ENCODE data around the gene TRRAP. TPM values are rescaled to one million over a fixed set of nuclear protein-coding genes. Genes with fewer than 3 reads are reported as not detected.
A peak's percentile ranks its signal among the peaks of the same experiment; 100 is the strongest.
"Not testable (repeated sequence)": the region's sequence is repeated elsewhere in the genome, so short reads cannot be mapped to it uniquely, and the experiment has no call there.

Gene TRRAP
- total RNA-seq, 1 experiment from 2014 or later: 26.1 TPM

DNA sequence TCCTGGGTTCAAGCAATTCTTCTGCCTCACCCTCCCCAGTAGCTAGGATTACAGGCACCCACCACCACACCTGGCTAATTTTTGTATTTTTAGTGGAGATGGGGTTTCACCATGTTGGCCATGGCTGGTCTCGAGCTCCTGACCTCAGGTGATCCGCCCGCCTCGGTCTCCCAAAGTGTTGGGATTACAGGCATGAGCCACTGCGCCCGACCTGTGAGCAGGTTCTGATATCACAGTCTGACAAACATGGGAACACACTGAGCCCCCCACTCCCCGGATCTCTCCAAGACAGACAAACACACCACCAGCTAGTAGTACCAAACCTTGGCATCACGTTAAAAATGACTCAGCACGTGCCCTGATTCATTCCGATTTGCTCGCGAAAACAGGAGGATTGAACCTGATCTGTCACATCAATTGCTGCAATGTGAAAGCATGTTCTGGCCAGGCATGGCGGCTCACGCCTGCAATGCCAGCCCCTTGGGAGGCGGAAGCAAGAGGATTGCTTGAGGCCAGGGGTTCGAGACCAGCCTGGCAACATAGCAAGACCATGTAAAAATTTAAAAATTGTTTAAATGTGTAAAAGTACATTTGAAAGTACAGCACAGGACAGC, 159.1 kb downstream of the TRRAP start:
- DNase-seq: no peak
- H3K4me3 ChIP-seq (ENCODE audit: low read length): no peak overlapping the region
- peaks cover 33% of the 10 kb centered on the region for H3K4me1 ChIP-seq (ENCODE audit: low read length)
- no peak overlapping the region for H3K4me2 ChIP-seq (ENCODE audit: low read depth, low read length, poor library complexity, severe bottlenecking)
- H2AFZ ChIP-seq (ENCODE audit: low read length): no peak overlapping the region
- H3K27me3 ChIP-seq (ENCODE audit: low read length): no peaks in the 10 kb centered on the region
- no peaks in the 10 kb centered on the region for H3K9me3 ChIP-seq (ENCODE audit: low read length)
- no peaks in the 10 kb centered on the region for H3K9me2 ChIP-seq (replicated peaks; ENCODE audit: insufficient read depth, low read length)
- H3K9ac ChIP-seq (ENCODE audit: low read length): no peak overlapping the region
- H3K36me3 ChIP-seq (ENCODE audit: insufficient read depth, low read length): peaks cover 56% of the 10 kb centered on the region
- peak overlapping the region; percentile 88 for H3K27ac ChIP-seq (ENCODE audit: low read length)
- no peaks in the 10 kb centered on the region for H3K79me2 ChIP-seq (ENCODE audit: low read length)
- peaks cover 6% of the 10 kb centered on the region; the same call in 1 of the 2 replicates for H4K20me1 ChIP-seq (ENCODE audit: insufficient read depth, low read depth, low read length)

DNA sequence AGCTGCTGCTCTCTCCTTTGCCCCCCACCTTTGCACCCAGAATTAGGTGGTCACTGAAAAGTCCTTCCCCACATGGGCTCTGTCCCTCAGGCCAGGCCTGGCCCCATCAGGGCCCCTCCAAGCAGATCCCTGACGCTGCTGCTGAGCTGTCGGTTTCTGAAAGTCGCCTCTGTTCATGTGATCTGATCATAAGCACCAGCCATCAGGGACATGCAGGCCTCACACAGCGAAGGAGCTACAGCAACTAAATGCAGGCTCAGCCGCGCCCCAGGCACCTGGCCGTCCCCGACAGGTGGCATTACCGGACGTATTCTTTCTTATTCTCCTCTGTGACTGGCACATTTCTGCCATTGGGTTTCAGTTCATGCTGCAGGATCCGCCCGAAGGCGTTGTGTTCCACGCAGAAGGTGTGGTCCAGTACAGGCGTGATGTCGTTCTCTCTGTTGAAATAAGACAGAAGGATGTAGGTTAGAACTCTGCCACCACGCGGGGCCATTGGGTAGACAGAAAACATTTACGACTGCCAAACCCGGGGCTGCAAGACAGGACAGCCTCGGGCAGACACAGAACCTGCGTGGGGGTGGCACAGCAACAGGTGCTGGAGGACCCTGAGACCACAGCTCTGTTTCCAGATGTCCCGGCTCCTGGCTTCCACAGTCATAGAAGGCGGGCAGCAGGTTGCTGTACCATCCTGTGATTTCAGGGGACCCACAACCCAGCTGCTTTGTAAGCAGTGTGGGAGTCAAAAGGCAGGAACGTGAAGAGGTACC, 159.9 kb downstream of the TRRAP start:
- no peak for DNase-seq
- Histone ChIP-seq H3K27ac (ENCODE audit: low read length) (no peak overlapping the region), H3K4me1 (ENCODE audit: low read length) (peaks cover 42% of the 10 kb centered on the region), H2AFZ (ENCODE audit: low read length) (no peak overlapping the region), H3K27me3 (ENCODE audit: low read length) (no peaks in the 10 kb centered on the region), H3K9ac (ENCODE audit: low read length) (no peak overlapping the region), H4K20me1 (ENCODE audit: insufficient read depth, low read depth, low read length) (peaks cover 6% of the 10 kb centered on the region; the same call in 1 of the 2 replicates), H3K79me2 (ENCODE audit: low read length) (no peaks in the 10 kb centered on the region; the same call in 1 of the 2 replicates), H3K4me2 (ENCODE audit: low read depth, low read length, poor library complexity, severe bottlenecking) (no peak overlapping the region), H3K36me3 (ENCODE audit: insufficient read depth, low read length) (peaks cover 64% of the 10 kb centered on the region), H3K9me3 (ENCODE audit: low read length) (no peaks in the 10 kb centered on the region), H3K9me2 (replicated peaks; ENCODE audit: insufficient read depth, low read length) (no peaks in the 10 kb centered on the region), H3K4me3 (ENCODE audit: low read length) (no peak overlapping the region)

- Histone ChIP-seq H4K20me1 (ENCODE audit: insufficient read depth, low read depth, low read length) (peaks cover 6% of the 10 kb centered on the region; the same call in 1 of the 2 replicates), H3K9ac (ENCODE audit: low read length) (no peak overlapping the region), H3K79me2 (ENCODE audit: low read length) (peaks cover 6% of the 10 kb centered on the region; the same call in 1 of the 2 replicates), H3K27ac (ENCODE audit: low read length) (no peak overlapping the region), H3K4me3 (ENCODE audit: low read length) (no peak overlapping the region), H3K4me1 (ENCODE audit: low read length) (peaks cover 52% of the 10 kb centered on the region), H2AFZ (ENCODE audit: low read length) (no peak overlapping the region), H3K9me3 (ENCODE audit: low read length) (no peaks in the 10 kb centered on the region), H3K27me3 (ENCODE audit: low read length) (no peaks in the 10 kb centered on the region), H3K4me2 (ENCODE audit: low read depth, low read length, poor library complexity, severe bottlenecking) (no peak overlapping the region), H3K9me2 (replicated peaks; ENCODE audit: insufficient read depth, low read length) (no peaks in the 10 kb centered on the region), H3K36me3 (ENCODE audit: insufficient read depth, low read length) (peaks cover 63% of the 10 kb centered on the region)
- no peak for DNase-seq
Measured at GRCh38 chr7:99039384-99039891, 161.1 kb downstream of the TRRAP start.

GRCh38 chr7:99040104-99040958, 162.0 kb downstream of the TRRAP start:
- H3K27me3 ChIP-seq (ENCODE audit: low read length): no peaks in the 10 kb centered on the region
- H3K79me2 ChIP-seq (ENCODE audit: low read length): peaks cover 6% of the 10 kb centered on the region; the same call in 1 of the 2 replicates
- no peak overlapping the region for H3K4me3 ChIP-seq (ENCODE audit: low read length)
- DNase-seq: peak; percentile 83
- H3K9ac ChIP-seq (ENCODE audit: low read length): no peak overlapping the region
- peaks cover 6% of the 10 kb centered on the region; the same call in 1 of the 2 replicates for H4K20me1 ChIP-seq (ENCODE audit: insufficient read depth, low read depth, low read length)
- H3K9me3 ChIP-seq (ENCODE audit: low read length): no peaks in the 10 kb centered on the region
- H3K4me2 ChIP-seq (ENCODE audit: low read depth, low read length, poor library complexity, severe bottlenecking): no peak overlapping the region
- peaks cover 56% of the 10 kb centered on the region for H3K4me1 ChIP-seq (ENCODE audit: low read length)
- H3K9me2 ChIP-seq (replicated peaks; ENCODE audit: insufficient read depth, low read length): no peaks in the 10 kb centered on the region
- no peak overlapping the region for H2AFZ ChIP-seq (ENCODE audit: low read length)
- H3K36me3 ChIP-seq (ENCODE audit: insufficient read depth, low read length): peaks cover 61% of the 10 kb centered on the region; the same call in 1 of the 2 replicates
- peak overlapping the region; percentile 27; the same call in 1 of the 2 replicates for H3K27ac ChIP-seq (ENCODE audit: low read length)

GRCh38 chr7:99041526-99041925, 163.2 kb downstream of the TRRAP start:
- Histone ChIP-seq H3K9me2 (replicated peaks; ENCODE audit: insufficient read depth, low read length) (no peaks in the 10 kb centered on the region), H3K4me2 (ENCODE audit: low read depth, low read length, poor library complexity, severe bottlenecking) (no peak overlapping the region), H3K27ac (ENCODE audit: low read length) (peak overlapping the region; percentile 67), H3K9ac (ENCODE audit: low read length) (no peak overlapping the region), H3K36me3 (ENCODE audit: insufficient read depth, low read length) (peaks cover 61% of the 10 kb centered on the region; the same call in 1 of the 2 replicates), H3K79me2 (ENCODE audit: low read length) (peaks cover 6% of the 10 kb centered on the region; the same call in 1 of the 2 replicates), H4K20me1 (ENCODE audit: insufficient read depth, low read depth, low read length) (peaks cover 4% of the 10 kb centered on the region; the same call in 1 of the 2 replicates), H3K4me1 (ENCODE audit: low read length) (peaks cover 45% of the 10 kb centered on the region), H3K9me3 (ENCODE audit: low read length) (no peaks in the 10 kb centered on the region), H2AFZ (ENCODE audit: low read length) (no peak overlapping the region), H3K27me3 (ENCODE audit: low read length) (no peaks in the 10 kb centered on the region), H3K4me3 (ENCODE audit: low read length) (no peak overlapping the region)
- DNase-seq: no peak

DNA sequence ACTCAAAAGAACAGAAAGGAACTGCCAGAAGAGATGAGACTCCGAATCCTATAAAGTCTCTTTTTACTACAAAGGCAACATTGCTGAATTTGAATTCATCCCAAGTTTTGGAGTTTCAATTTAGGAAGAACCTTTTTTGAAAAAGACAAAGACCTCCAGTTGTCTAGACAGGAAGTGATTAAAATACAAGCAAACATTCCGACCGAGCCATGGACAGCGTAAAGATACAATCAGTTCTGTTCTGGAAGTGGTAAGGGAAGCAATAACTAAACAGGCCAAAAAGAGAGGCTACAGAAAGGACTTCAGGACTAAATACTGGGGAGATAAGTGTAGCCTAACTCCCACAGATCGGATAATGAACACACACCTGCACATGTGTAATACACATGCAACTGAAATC, 164.6 kb downstream of the TRRAP start:
- H3K36me3 ChIP-seq (ENCODE audit: insufficient read depth, low read length): peaks cover 63% of the 10 kb centered on the region; the same call in 1 of the 2 replicates
- DNase-seq: no peak
- no peak overlapping the region for H3K4me3 ChIP-seq (ENCODE audit: low read length)
- peak overlapping the region; percentile 67 for H3K27ac ChIP-seq (ENCODE audit: low read length)
- H3K9ac ChIP-seq (ENCODE audit: low read length): no peak overlapping the region
- peaks cover 33% of the 10 kb centered on the region for H3K4me1 ChIP-seq (ENCODE audit: low read length)
- no peaks in the 10 kb centered on the region for H3K27me3 ChIP-seq (ENCODE audit: low read length)
- no peaks in the 10 kb centered on the region for H4K20me1 ChIP-seq (ENCODE audit: insufficient read depth, low read depth, low read length)
- H2AFZ ChIP-seq (ENCODE audit: low read length): no peak overlapping the region
- H3K4me2 ChIP-seq (ENCODE audit: low read depth, low read length, poor library complexity, severe bottlenecking): peak overlapping the region; percentile 4
- H3K79me2 ChIP-seq (ENCODE audit: low read length): peaks cover 6% of the 10 kb centered on the region; the same call in 1 of the 2 replicates
- no peaks in the 10 kb centered on the region for H3K9me2 ChIP-seq (replicated peaks; ENCODE audit: insufficient read depth, low read length)
- H3K9me3 ChIP-seq (ENCODE audit: low read length): no peaks in the 10 kb centered on the region

DNA sequence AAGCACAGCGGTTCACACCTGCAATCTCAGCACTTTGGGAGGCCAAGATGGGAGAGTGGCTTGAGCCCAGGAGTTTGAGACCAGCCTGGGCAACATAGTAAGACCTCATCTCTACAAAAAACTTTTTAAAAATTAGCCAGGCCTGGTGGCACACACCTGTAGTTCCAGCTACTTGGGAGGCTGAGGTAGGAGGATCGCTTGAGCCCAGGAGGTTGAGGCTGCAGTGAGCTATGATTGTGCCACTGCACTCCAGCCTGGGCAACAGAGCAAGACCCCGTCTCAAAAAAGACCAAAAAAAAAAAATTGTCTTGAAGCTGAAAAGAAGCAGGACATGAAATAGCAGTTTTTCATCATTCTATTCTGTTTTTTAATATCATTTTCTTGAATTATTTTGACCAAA, 166.5 kb downstream of the TRRAP start:
- not testable (repeated sequence) for H3K4me3 ChIP-seq (ENCODE audit: low read length); H3K27me3 ChIP-seq (ENCODE audit: low read length); H3K9me3 ChIP-seq (ENCODE audit: low read length); H2AFZ ChIP-seq (ENCODE audit: low read length); H4K20me1 ChIP-seq (ENCODE audit: insufficient read depth, low read depth, low read length); H3K4me2 ChIP-seq (ENCODE audit: low read depth, low read length, poor library complexity, severe bottlenecking); H3K79me2 ChIP-seq (ENCODE audit: low read length); H3K9ac ChIP-seq (ENCODE audit: low read length); H3K9me2 ChIP-seq (replicated peaks; ENCODE audit: insufficient read depth, low read length); DNase-seq
- peaks cover 59% of the 10 kb centered on the region; the same call in 1 of the 2 replicates for H3K36me3 ChIP-seq (ENCODE audit: insufficient read depth, low read length)
- peak overlapping the region; percentile 67; the same call in 1 of the 2 replicates for H3K27ac ChIP-seq (ENCODE audit: low read length)
- peaks cover 33% of the 10 kb centered on the region for H3K4me1 ChIP-seq (ENCODE audit: low read length)

All from Karpas-422 (cell line).